C4-2B (cell line): ENCODE data around the gene PIM3.

Experiments
- ZFX ChIP-seq: fragments of 450-650 bp; IDR thresholded peaks from 2 replicates; pipeline ENCODE4 v1.6.1; 2017
- TF ChIP-seq, protein P1 (sequence below): fragments of 450-650 bp; conservative IDR thresholded peaks from 2 replicates; pipeline ENCODE4 v1.5.1; 2017; ENCODE audit warnings: mild to moderate bottlenecking

GRCh38 chr22:49975543-49976389 lies 15.2 kb downstream of the PIM3 start:
- TF ChIP-seq, protein P1, sequence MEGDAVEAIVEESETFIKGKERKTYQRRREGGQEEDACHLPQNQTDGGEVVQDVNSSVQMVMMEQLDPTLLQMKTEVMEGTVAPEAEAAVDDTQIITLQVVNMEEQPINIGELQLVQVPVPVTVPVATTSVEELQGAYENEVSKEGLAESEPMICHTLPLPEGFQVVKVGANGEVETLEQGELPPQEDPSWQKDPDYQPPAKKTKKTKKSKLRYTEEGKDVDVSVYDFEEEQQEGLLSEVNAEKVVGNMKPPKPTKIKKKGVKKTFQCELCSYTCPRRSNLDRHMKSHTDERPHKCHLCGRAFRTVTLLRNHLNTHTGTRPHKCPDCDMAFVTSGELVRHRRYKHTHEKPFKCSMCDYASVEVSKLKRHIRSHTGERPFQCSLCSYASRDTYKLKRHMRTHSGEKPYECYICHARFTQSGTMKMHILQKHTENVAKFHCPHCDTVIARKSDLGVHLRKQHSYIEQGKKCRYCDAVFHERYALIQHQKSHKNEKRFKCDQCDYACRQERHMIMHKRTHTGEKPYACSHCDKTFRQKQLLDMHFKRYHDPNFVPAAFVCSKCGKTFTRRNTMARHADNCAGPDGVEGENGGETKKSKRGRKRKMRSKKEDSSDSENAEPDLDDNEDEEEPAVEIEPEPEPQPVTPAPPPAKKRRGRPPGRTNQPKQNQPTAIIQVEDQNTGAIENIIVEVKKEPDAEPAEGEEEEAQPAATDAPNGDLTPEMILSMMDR = no peak
- no peak for TF ChIP-seq ZFX
